K562 (cell line): ENCODE measurements around the gene PTGR2. TPM values are rescaled to one million over a fixed set of nuclear protein-coding genes. Genes with fewer than 3 reads are reported as not detected.
A peak's percentile ranks its signal among the peaks of the same experiment; 100 is the strongest.

ENCODE experiments used
- ARHGAP35 ChIP-seq: fragments of 450-650 bp; IDR thresholded peaks from 2 replicates; pipeline ENCODE4 v1.6.1; 2018; ENCODE audit not compliant: partially characterized antibody
- E2F3 ChIP-seq: fragments of 250-450 bp; sonication (Bioruptor Pico); IDR thresholded peaks from 2 replicates; pipeline ENCODE4 v1.4.0; 2020; ENCODE audit warnings: mild to moderate bottlenecking
- HDAC1 ChIP-seq, 2 experiments: fragments of 450-650 bp; IDR thresholded peaks; 2 replicates each; pipeline ENCODE4 v1.6.1; 2016 to 2017; ENCODE audit warnings: inconsistent platforms in 1 of 2, mild to moderate bottlenecking in 1 of 2, moderate library complexity in 1 of 2
- JUND ChIP-seq, 2 experiments: IDR thresholded peaks; 2 replicates in 1 of 2; 3 replicates in 1 of 2; pipeline ENCODE4 v1.6.1; 2011; ENCODE audit warnings: borderline replicate concordance in 2 of 2, low read depth in 2 of 2, low read length in 2 of 2, improper control_type of control experiment in 1 of 2, missing biosample characterization in 1 of 2, missing genetic modification characterization in 1 of 2, missing genetic modification reagents in 1 of 2
- MCM7 ChIP-seq, 2 experiments: fragments of 450-650 bp; IDR thresholded peaks; 2 replicates each; pipeline ENCODE4 v1.6.1; 2016 to 2018
- SIN3A ChIP-seq, 2 experiments: fragments of 150-350 bp in 1 of 2; IDR thresholded peaks; 2 replicates each; pipeline ENCODE4 v1.6.1; 2011 to 2016; ENCODE audit warnings: borderline replicate concordance in 2 of 2, low read depth in 2 of 2, low read length in 2 of 2, mild to moderate bottlenecking in 2 of 2, moderate library complexity in 2 of 2; ENCODE audit not compliant: control insufficient read depth in 1 of 2
- SMC3 ChIP-seq: conservative IDR thresholded peaks from 2 replicates; pipeline ENCODE4 v1.6.1; 2011; ENCODE audit warnings: low read depth, low read length, improper control_type of control experiment; ENCODE audit not compliant: insufficient read depth
- SOX6 ChIP-seq: fragments of 450-650 bp; IDR thresholded peaks from 2 replicates; pipeline ENCODE4 v1.6.1; 2014; ENCODE audit warnings: mild to moderate bottlenecking
- SRSF3 ChIP-seq: fragments of 200-400 bp; formaldehyde crosslinking; IDR thresholded peaks from 2 replicates; pipeline ENCODE4 v1.6.1; 2016; ENCODE audit warnings: mild to moderate bottlenecking, low read length, moderate library complexity; ENCODE audit not compliant: insufficient read depth
- TBP ChIP-seq: optimal IDR thresholded peaks from 2 replicates; pipeline ENCODE3; 2011; ENCODE audit warnings: low read depth, low read length, improper control_type of control experiment
- TRIM24 ChIP-seq, 2 experiments: fragments of 450-650 bp; IDR thresholded peaks; 2 replicates each; pipeline ENCODE4 v1.6.1; 2016
- WHSC1 ChIP-seq: IDR thresholded peaks from one replicate; pipeline ENCODE4 v1.6.1; 2012; ENCODE audit warnings: low read length, control low read depth, inconsistent platforms
- ZNF175 ChIP-seq: fragments of 200-800 bp; sonication (Bioruptor generic); IDR thresholded peaks from 2 replicates; pipeline ENCODE4 v1.6.1; 2016; ENCODE audit warnings: low read depth, mild to moderate bottlenecking, missing genetic modification characterization, missing compliant biosample characterization
- ZNF696 ChIP-seq: fragments of 250-450 bp; sonication (Bioruptor Pico); conservative IDR thresholded peaks from 2 replicates; pipeline ENCODE4 v1.4.0; 2020; ENCODE audit warnings: mild to moderate bottlenecking, moderate library complexity
- polyA plus RNA-seq, 8 experiments: library from polyadenylated mRNA; depleted of rRNA in 4 of 8; stranded (reverse) in 5 of 8; unstranded in 3 of 8; fragments of >200 nt; fragmentation: Nextera tagmentation in 2 of 8; fragmentation: Illumina TruSeq in 1 of 8; extraction: Ambion mirVana in 2 of 8; extraction: Trizol in 1 of 8; gene quantifications; 2 replicates each; pipeline versions ENCODE4 v1.2.1 to v1.2.3, GENCODE V29; 2011 to 2014; ENCODE audit warnings: inconsistent platforms in 1 of 8, missing spikeins in 1 of 8
- total RNA-seq, 7 experiments: library from RNA; depleted of rRNA in 6 of 7; stranded (reverse); fragments of >200 nt in 6 of 7; fragmentation: Illumina TruSeq in 2 of 7; extraction: Trizol in 2 of 7; gene quantifications; 2 replicates each; pipeline versions ENCODE4 v1.2.1 to v1.2.3, GENCODE V29; 2011 to 2021; ENCODE audit warnings: low replicate concordance in 1 of 7
- TF ChIP-seq, protein P1 (sequence below): fragments of 450-650 bp; IDR thresholded peaks from 2 replicates; pipeline ENCODE4 v1.6.1; 2017; ENCODE audit warnings: antibody characterized with exemption, mild to moderate bottlenecking
- TF ChIP-seq, protein P2 (sequence below), 2 experiments: fragments of 450-650 bp; IDR thresholded peaks; 2 replicates each; pipeline ENCODE4 v1.6.1; 2016; ENCODE audit warnings: mild to moderate bottlenecking in 2 of 2, borderline replicate concordance in 1 of 2, low read depth in 1 of 2, moderate library complexity in 1 of 2

The PTGR2 gene
- total and polyA plus RNA-seq, 9 of the 15 experiments (the other 6 are each of a cell fraction or from before 2014, with no cell fraction given) = 7.4 to 23.0 (median 13.0) TPM

DNA sequence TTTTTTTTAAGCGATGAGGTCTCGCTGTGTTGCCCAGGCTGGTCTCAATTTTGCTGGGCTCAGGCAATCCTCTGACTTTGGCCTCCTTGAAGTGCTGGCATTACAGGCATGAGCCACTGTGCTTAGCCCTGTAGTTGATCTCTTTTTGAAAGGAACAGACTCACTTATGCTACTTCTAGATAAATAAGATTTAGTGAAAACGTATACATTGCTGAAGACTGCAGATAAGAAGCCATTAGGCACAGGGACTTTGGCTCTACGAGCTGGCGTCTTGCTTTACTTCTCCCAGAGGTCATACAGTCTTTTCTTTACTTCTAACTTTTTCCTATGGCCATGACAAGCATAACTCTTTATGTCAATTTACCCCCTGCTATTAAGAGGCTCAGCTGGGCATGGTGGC lies 9.4 kb downstream of the PTGR2 start (continued):
- TF ChIP-seq, protein P1, sequence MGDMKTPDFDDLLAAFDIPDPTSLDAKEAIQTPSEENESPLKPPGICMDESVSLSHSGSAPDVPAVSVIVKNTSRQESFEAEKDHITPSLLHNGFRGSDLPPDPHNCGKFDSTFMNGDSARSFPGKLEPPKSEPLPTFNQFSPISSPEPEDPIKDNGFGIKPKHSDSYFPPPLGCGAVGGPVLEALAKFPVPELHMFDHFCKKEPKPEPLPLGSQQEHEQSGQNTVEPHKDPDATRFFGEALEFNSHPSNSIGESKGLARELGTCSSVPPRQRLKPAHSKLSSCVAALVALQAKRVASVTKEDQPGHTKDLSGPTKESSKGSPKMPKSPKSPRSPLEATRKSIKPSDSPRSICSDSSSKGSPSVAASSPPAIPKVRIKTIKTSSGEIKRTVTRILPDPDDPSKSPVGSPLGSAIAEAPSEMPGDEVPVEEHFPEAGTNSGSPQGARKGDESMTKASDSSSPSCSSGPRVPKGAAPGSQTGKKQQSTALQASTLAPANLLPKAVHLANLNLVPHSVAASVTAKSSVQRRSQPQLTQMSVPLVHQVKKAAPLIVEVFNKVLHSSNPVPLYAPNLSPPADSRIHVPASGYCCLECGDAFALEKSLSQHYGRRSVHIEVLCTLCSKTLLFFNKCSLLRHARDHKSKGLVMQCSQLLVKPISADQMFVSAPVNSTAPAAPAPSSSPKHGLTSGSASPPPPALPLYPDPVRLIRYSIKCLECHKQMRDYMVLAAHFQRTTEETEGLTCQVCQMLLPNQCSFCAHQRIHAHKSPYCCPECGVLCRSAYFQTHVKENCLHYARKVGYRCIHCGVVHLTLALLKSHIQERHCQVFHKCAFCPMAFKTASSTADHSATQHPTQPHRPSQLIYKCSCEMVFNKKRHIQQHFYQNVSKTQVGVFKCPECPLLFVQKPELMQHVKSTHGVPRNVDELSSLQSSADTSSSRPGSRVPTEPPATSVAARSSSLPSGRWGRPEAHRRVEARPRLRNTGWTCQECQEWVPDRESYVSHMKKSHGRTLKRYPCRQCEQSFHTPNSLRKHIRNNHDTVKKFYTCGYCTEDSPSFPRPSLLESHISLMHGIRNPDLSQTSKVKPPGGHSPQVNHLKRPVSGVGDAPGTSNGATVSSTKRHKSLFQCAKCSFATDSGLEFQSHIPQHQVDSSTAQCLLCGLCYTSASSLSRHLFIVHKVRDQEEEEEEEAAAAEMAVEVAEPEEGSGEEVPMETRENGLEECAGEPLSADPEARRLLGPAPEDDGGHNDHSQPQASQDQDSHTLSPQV = no peak
- no peak for TF ChIP-seq ARHGAP35
- no peak for TF ChIP-seq MCM7 (IDR thresholded peaks at IDR 0.05)
- TF ChIP-seq E2F3 (CRISPR knock-in tag) = no peak
- no peak for TF ChIP-seq SRSF3
- TF ChIP-seq ZNF175 (CRISPR knock-in tag) = no peak
- TF ChIP-seq JUND (IDR thresholded peaks at IDR 0.05; ENCODE audit: borderline replicate concordance, low read depth, low read length) = 0 out of 2 replicates have a peak, but pooled peaks have one; percentile 16
- TF ChIP-seq JUND (tag; IDR thresholded peaks at IDR 0.05; ENCODE audit: borderline replicate concordance, low read depth, low read length) = no peak
- TF ChIP-seq SIN3A (IDR thresholded peaks at IDR 0.05; ENCODE audit: borderline replicate concordance in 2 of 2, control insufficient read depth in 1 of 2, low read depth in 2 of 2, low read length in 2 of 2) = no peak
- TF ChIP-seq HDAC1 (IDR thresholded peaks at IDR 0.05) = peak in 1 of 2 experiments; percentile 85; a peak in 2 of 4 replicates
- no peak for TF ChIP-seq ZNF696 (CRISPR knock-in tag)
- TF ChIP-seq WHSC1 = no peak
- TF ChIP-seq, protein P2, sequence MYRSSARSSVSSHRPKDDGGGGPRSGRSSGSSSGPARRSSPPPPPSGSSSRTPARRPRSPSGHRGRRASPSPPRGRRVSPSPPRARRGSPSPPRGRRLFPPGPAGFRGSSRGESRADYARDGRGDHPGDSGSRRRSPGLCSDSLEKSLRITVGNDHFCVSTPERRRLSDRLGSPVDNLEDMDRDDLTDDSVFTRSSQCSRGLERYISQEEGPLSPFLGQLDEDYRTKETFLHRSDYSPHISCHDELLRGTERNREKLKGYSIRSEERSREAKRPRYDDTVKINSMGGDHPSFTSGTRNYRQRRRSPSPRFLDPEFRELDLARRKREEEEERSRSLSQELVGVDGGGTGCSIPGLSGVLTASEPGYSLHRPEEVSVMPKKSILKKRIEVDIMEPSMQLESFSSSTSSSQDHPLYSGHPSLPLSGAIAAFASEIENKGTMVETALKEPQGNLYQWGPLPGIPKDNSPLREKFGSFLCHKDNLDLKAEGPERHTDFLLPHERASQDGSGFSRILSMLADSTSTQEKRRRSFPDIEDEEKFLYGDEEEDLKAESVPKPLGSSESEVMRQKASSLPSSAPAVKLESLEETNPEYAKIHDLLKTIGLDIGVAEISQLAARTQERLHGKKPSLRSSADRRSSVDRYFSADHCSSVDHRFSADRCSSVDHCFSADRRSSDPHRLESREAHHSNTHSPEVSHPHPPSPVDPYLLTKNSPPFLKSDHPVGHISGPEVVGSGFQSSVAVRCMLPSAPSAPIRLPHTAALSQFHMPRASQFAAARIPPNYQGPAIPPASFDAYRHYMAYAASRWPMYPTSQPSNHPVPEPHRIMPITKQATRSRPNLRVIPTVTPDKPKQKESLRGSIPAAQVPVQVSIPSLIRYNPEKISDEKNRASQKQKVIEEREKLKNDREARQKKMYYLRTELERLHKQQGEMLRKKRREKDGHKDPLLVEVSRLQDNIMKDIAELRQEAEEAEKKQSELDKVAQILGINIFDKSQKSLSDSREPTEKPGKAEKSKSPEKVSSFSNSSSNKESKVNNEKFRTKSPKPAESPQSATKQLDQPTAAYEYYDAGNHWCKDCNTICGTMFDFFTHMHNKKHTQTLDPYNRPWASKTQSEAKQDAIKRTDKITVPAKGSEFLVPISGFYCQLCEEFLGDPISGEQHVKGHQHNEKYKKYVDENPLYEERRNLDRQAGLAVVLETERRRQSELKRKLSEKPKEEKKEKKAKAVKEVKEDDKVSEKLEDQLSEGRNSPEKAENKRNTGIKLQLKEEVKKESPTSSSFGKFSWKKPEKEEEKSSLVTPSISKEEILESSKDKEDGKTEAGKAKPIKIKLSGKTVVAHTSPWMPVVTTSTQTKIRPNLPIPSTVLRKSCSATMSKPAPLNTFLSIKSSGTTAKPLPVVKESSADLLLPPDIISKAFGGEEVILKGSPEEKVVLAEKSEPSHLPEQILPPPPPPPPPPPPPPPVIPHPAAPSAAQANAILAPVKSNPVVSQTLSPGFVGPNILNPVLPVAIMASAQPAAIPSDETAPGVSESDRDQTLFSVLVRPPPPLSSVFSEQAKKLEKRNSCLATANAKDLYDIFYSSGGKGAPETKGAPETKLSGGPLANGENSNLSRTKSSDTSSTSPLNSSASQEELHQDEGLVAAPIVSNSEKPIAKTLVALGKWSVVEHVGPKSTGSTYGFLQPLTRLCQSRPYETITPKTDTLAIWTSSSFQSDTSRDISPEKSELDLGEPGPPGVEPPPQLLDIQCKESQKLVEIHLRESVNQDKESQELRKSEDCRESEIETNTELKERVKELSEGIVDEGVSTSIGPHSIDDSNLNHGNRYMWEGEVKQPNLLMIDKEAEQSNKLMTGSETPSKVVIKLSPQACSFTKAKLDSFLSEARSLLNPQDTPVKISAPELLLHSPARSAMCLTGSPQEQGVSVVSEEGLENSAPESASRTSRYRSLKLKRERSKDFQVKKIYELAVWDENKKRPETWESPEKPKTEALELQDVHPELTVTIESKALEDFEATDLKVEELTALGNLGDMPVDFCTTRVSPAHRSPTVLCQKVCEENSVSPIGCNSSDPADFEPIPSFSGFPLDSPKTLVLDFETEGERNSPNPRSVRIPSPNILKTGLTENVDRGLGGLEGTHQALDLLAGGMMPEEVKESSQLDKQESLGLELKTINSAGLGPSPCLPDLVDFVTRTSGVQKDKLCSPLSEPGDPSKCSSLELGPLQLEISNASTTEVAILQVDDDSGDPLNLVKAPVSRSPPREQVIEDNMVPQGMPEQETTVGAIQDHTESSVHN (IDR thresholded peaks at IDR 0.05; ENCODE audit: borderline replicate concordance in 1 of 2, low read depth in 1 of 2) = no peak
- TF ChIP-seq SMC3 = no peak
- no peak for TF ChIP-seq TBP
- TF ChIP-seq SOX6 = peak; percentile 41; the same call in 1 of the 2 replicates
- TF ChIP-seq TRIM24 (IDR thresholded peaks at IDR 0.05) = peak; percentile 54 to 57; a peak in 2 of 4 replicates
